Stimulated activated CD8-positive, alpha-beta memory T cell treated with anti-CD3 and anti-CD28 coated beads, Interleukin-12 subunit alpha, Interleukin-12 subunit beta, amount 100 ng/mL, for 24 hours (primary cell): ENCODE data around the gene TNFRSF6B.

ENCODE experiments used
- DNase-seq: peaks from one replicate; pipeline ENCODE4 v3.0.0-alpha.2; 2020; ENCODE audit errors: extremely low read depth

The TNFRSF6B gene

GRCh38 chr20:63697868-63698545 is 1.6 kb downstream of the TNFRSF6B start:
- no peak for DNase-seq

DNA sequence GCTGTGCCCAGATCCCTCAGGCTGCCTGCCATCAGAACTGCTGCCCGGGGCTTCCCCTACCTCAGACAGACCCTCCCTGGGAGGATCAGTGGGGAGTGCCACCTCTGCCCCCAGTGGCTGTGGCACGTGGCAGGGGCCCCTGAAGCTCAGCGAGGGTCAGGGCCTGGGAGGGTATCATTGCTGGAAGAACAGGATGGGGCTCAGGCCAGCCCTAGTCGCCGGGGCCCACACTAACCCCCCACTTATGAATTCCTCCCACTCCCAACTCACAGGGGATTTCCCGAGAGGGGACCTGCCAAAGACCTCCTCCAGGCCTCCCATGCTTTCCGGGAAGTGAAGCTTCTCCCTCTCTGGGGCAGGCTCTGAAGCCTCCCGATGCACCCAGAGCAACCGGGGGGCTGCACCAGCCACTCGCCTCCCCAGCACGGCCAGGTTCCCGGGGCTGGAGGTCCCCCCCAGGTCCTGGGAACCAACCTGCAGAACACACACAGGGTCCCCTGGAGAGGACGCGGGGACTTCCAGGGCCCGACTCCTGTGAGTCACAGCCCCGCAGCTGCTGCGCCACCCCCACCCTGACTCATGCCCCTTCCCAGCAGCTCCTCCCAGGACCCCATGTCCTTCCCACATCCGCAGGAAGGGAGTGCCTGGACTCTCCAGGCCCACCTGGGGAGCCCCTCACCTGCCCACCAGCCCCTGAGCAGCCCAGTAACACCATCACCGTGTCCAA is 2.5 kb downstream of the TNFRSF6B start:
- no peak for DNase-seq

- no peak for DNase-seq
Observed at GRCh38 chr20:63699466-63700198, 3.2 kb downstream of the TNFRSF6B start.

- DNase-seq = no peak
Observed at GRCh38 chr20:63700199-63701050, 4.0 kb downstream of the TNFRSF6B start.

DNA sequence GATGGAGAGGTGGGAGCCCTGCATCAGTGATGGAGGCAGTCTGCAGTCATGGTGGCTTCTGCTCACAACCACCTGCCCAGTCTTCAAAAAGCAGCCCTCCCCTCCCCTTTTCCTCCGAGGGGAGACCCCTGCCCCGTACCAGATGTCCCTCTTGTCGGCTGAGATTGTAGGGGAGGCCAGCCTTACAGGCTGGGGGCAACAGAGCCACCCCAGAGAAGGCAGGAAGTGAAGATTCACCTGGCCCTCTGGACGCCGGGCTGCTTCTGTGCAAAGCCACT is 4.5 kb downstream of the TNFRSF6B start:
- no peak for DNase-seq

DNA sequence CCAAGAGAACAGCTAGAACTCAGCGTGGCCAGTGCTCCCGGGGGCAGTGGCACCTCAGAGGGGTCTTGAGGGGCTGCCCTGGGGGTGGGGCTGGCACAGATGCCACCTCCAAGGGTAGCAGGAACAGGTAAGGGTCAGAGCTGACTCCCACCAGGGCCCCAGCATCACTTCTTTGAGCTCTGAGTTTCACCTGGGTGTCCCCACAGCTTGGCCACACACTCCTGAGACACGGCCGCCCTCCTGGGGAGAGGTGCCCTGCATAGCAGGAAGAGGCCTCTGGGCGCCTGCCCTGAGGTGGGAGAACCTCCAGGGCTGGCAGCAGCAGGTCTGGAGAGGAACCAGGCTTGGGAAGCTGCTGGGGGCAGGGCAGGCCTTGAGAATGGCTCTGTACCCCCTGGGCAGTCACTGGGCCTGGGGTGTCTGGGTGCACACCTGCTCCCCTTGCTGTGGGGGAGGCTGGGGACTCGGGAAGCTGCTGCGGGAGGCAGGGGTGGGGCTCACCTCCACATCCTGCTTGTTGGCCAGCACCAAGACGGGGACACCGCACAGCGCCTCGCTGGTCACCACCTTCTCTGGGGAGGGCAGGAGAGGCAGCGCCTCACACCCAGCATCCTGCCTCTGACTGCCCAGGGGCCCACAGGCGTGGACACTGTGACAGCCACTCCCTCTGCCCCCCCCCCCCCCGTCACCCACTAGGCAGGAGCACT is 5.0 kb downstream of the TNFRSF6B start:
- no peak for DNase-seq

GRCh38 chr20:63702036-63702665 is 5.7 kb downstream of the TNFRSF6B start:
- no peak for DNase-seq

DNA sequence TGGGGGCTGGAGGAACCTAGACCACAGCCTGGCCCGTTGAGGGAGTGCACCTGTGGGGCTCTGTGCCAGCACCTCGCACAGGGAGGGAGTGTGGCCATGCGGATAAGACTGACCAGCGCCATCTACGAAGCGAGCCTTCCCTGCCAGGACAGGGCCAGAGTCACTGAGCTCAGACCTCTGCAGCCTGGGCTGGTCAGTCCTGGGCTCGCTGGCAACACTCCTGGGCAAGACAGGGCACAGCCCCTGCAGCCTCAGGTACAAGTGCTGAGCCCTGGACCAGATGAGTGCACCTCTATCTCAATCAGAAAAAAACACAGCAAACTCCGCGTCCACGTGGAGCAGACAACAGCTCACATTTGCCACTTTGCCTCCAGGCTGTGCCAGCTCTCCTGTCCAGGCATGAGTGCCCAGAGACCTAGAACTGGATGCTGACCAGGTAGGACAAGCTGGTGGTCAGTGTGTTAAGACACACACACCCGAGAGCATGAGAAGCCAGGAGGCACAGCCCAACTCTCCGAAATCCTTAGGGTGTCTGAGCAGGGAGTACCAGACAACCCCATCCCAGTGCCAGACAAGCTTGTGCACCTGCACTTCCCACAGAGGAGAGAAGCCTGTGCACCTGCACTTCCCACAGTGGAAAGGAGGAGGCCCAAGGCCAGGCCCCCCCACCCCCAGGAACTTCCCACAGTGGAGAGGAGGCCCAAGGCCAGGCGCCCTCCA is 6.5 kb downstream of the TNFRSF6B start:
- DNase-seq = no peak

- DNase-seq = no peak
Observed at GRCh38 chr20:63703471-63703975, 7.1 kb downstream of the TNFRSF6B start.

DNA sequence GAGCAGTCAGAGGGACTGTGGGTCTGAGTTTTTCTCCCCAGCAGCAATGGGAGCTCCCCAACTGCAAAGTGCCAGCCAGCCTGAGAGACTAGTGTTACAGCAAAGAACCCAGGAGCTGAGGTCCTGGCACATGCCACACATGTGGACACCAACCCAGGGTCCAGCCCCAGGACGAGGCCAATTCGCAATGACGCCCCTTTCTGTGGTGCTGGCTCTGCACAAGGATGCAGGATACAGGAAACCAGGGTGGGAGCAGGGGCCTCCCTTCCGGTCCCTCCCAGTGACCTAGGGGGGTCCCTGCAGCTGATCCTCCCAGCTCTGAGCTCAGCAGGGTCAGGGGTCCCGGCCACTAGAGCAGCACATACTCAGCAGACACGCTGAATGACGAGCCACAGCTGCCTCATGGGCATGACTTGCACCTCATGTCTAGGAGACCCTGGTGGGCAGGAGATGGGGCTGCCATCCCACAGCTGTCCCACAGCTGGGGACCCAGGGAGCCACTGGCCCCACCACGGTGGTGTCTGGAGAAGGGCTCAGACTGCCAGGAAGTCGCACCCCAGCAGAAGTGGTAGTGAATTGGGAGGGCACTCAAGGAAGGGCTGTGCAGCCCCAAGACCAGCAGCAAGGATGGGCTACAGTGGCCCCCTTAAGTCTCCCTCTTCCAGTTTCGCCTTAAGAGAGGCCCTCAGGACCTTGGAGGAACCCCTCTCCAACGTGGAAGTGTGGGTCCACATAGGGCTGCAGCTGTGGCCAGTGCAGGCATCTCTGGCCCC is 7.7 kb downstream of the TNFRSF6B start:
- DNase-seq = no peak

GRCh38 chr20:63704749-63705117 is 8.3 kb downstream of the TNFRSF6B start:
- no peak for DNase-seq

DNA sequence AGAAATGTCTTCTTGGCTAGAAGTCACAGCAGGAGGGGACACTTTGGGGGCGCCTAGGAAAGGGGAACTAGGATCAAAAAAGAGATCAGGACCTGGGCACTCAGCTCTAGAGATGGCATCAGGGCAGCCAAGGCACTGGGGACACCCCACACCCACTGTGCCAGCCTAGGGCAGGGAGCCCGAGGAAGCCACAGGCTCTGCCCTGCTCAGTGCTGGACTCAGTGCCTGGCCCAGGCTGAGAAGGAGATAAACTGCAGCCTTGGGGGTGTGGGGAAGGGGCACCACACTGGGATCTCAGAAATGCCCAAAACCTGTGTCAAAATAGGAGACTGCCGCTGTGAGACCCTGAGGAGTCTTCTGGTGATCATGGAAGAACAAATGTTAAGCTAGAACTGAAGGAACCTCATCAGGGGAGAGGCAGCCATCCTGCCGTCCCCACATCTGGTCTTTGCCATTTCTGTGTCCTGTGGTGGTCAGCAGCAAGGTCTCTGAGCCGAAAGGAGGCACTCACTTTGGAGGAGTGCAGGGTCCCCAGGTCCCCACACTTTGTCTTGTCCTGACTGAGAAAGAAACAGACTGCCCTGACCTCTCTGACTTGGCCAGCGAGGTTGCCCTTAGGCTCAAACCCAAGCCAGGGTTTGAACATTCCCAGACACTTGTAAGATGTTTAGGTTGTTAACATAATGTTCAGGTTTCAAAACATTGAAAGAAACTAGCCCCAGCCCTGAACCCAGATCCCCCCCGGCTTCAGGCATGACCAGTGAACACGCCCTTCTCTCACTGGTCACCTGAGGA is 9.0 kb downstream of the TNFRSF6B start:
- DNase-seq = no peak

- no peak for DNase-seq
Observed at GRCh38 chr20:63706027-63706695, 9.7 kb downstream of the TNFRSF6B start.

DNA sequence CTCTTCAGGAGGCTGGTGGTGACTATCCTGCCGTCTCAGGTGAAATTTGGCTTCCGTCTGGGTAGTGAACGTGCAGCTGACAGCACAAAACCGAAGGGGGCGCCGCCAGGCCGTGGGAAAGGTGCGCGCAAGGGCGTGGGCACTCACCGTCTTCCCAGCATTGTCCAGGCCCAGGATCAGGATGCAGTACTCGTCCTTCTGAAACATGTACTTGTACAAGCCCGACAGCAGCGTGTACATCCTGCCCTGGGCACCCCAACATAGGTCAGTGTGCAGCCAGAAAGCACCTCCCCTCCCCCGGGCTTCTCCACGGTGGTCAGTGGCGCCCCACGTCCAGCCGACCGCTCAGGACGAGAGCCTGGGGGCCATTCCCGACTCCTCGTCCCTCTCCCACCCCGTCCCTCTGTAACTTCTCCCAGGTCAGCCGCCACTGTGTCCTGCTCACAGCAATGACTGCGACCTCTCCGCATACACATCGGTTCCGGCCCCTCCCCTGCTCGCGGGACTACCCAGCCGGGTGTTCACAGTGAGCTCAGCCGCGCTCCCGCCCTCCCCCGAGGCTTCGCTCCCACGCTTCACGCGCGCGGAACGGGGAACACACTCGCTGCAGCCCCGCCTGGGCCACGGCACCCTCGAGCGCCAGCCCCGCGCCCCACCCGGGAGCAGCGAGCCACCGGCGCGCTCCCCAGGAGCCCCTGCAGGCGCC is 10.6 kb downstream of the TNFRSF6B start:
- no peak for DNase-seq

GRCh38 chr20:63707558-63708300 is 11.3 kb downstream of the TNFRSF6B start, which contains the start of the genes ARFRP1 and ZGPAT:
TSS of gene ARFRP1 (minus strand) at chr20:63707976. CDS start at chr20:63707091, 885 bp downstream.
TSS of gene ZGPAT (plus strand) at chr20:63708039. CDS start at chr20:63708581, 542 bp downstream.
- DNase-seq = peak; percentile 73
